HG03159 (cell line): ENCODE results near the gene JAK1.

Experiments
- ATAC-seq: cut with Tn5 transposase; IDR thresholded peaks from one replicate; pipeline ENCODE4 v1.9.1; 2021; ENCODE audit warnings: mild to moderate bottlenecking, moderate library complexity; ENCODE audit not compliant: unreplicated experiment

The JAK1 gene

GRCh38 chr1:64894438-64895196, 71.7 kb downstream of the JAK1 start:
- ATAC-seq = no peak

- no peak for ATAC-seq
Observed at GRCh38 chr1:64893921-64894320, 72.4 kb downstream of the JAK1 start.

GRCh38 chr1:64892576-64893573, 73.5 kb downstream of the JAK1 start:
- no peak for ATAC-seq

- no peak for ATAC-seq
Observed at GRCh38 chr1:64891448-64891825, 74.9 kb downstream of the JAK1 start.

GRCh38 chr1:64890699-64891447, 75.5 kb downstream of the JAK1 start:
- no peak for ATAC-seq

- ATAC-seq = no peak
Observed at GRCh38 chr1:64887689-64888217, 78.6 kb downstream of the JAK1 start.

GRCh38 chr1:64886877-64887276, 79.5 kb downstream of the JAK1 start:
- no peak for ATAC-seq

- ATAC-seq = no peak
Observed at GRCh38 chr1:64885648-64886047, 80.7 kb downstream of the JAK1 start.

- ATAC-seq = no peak
Observed at GRCh38 chr1:64884261-64885040, 81.9 kb downstream of the JAK1 start.

GRCh38 chr1:64882574-64883255, 83.6 kb downstream of the JAK1 start:
- peak; percentile 47 for ATAC-seq

- ATAC-seq = no peak
Observed at GRCh38 chr1:64881281-64881680, 85.1 kb downstream of the JAK1 start.

GRCh38 chr1:64880449-64880848, 85.9 kb downstream of the JAK1 start:
- no peak for ATAC-seq

GRCh38 chr1:64878931-64879611, 87.3 kb downstream of the JAK1 start:
- ATAC-seq = no peak

- no peak for ATAC-seq
Observed at GRCh38 chr1:64878090-64878489, 88.3 kb downstream of the JAK1 start.

- ATAC-seq = no peak
Observed at GRCh38 chr1:64877598-64877997, 88.8 kb downstream of the JAK1 start.

- no peak for ATAC-seq
Observed at GRCh38 chr1:64877151-64877550, 89.2 kb downstream of the JAK1 start.

GRCh38 chr1:64875606-64876005, 90.7 kb downstream of the JAK1 start:
- ATAC-seq = no peak

- ATAC-seq = no peak
Observed at GRCh38 chr1:64875101-64875500, 91.2 kb downstream of the JAK1 start.

- ATAC-seq = no peak
Observed at GRCh38 chr1:64874666-64875065, 91.7 kb downstream of the JAK1 start.
